ENCODE data around the gene FERMT2. TPM values are rescaled to one million over a fixed set of nuclear protein-coding genes. Genes with fewer than 3 reads are reported as not detected.

Gene FERMT2
- total and polyA plus RNA-seq, 9 of the 15 experiments (the other 6 are each of a cell fraction or from before 2014, with no cell fraction given): 0.10 to 1.3 (median 0.40) TPM

GRCh38 chr14:52878469-52878868 is 72.4 kb downstream of the FERMT2 start:
- Histone ChIP-seq H3K36me3 (ENCODE audit: control insufficient read depth, insufficient read depth, low read length) (no peaks in the 10 kb centered on the region), H4K20me1 (replicated peaks; ENCODE audit: control insufficient read depth, insufficient read depth, low read length) (no peaks in the 10 kb centered on the region), H3K4me2 (ENCODE audit: insufficient read depth, low read length) (no peak overlapping the region), H3K9ac (ENCODE audit: insufficient read depth in 1 of 2, low read depth in 2 of 2, low read length in 2 of 2) (no peak overlapping the region), H3K9me1 (ENCODE audit: control insufficient read depth, insufficient read depth, low read length) (no peaks in the 10 kb centered on the region), H3K79me2 (ENCODE audit: control insufficient read depth, insufficient read depth, low read length) (no peaks in the 10 kb centered on the region), H3K9me3 (replicated peaks; ENCODE audit: control insufficient read depth, insufficient read depth, low read depth, low read length) (no peaks in the 10 kb centered on the region), H3K4me3 (no peak overlapping the region), H3K4me1 (replicated peaks in 1 of 2; ENCODE audit: control insufficient read depth in 2 of 2, insufficient read depth in 2 of 2, low read length in 2 of 2) (no peaks in the 10 kb centered on the region), H3K27me3 (ENCODE audit: control insufficient read depth in 2 of 2, insufficient read depth in 2 of 2, low read length in 2 of 2) (no peaks in the 10 kb centered on the region), H2AFZ (ENCODE audit: low read depth, low read length) (no peak overlapping the region), H3K27ac (ENCODE audit: extremely low read depth, low read depth, low read length) (no peak overlapping the region)
- CTCF ChIA-PET (ENCODE audit: low intra/inter-chr PET ratio): no interaction called here
- DNase-seq (ENCODE audit: extremely low read depth in 1 of 4, low spot score in 3 of 4) (no peak), ATAC-seq (no peak), FAIRE-seq (no peak)
- intact Hi-C loops (cut with micrococcal nuclease) (no loop called here), in situ Hi-C loops (cut with MboI) (no loop called here)
- no TSS peak for BruUV-seq (replicated peaks)
- POLR2A ChIA-PET: no interaction called here
- TF ChIP-seq ATF7 (IDR thresholded peaks at IDR 0.05) (0 out of 2 replicates have a peak, but pooled peaks have one; percentile 11), GATA2 (CRISPR knock-in tag; IDR thresholded peaks at IDR 0.05) (no peak), SIX5 (IDR thresholded peaks at IDR 0.05; ENCODE audit: borderline replicate concordance in 1 of 2, insufficient read depth in 1 of 2, low read depth in 1 of 2, low read length in 2 of 2) (no peak), CEBPB (tag; IDR thresholded peaks at IDR 0.05) (0 out of 2 replicates have a peak, but pooled peaks have one; percentile 33), ELF2 (CRISPR knock-in tag; IDR thresholded peaks at IDR 0.05) (no peak), CEBPG (CRISPR knock-in tag; IDR thresholded peaks at IDR 0.05) (no peak), CEBPG (tag; conservative IDR thresholded peaks at IDR 0.05 in 1 of 2, IDR thresholded peaks at IDR 0.05 in 1 of 2) (peak; percentile 88 to 92), ATF3 (IDR thresholded peaks at IDR 0.05) (peak; percentile 68; the same call in 1 of the 2 replicates), ATF3 (CRISPR knock-in tag; conservative IDR thresholded peaks at IDR 0.05) (no peak), ATF4 (CRISPR knock-in tag; IDR thresholded peaks at IDR 0.05) (peak; percentile 63; the same call in 1 of the 2 replicates), FOS (IDR thresholded peaks at IDR 0.05; ENCODE audit: extremely low read depth, insufficient read length) (no peak), TRIM24 (IDR thresholded peaks at IDR 0.05) (peak in 1 of 2 experiments; percentile 59; a peak in 1 of 4 replicates)
- WGBS (ENCODE audit: insufficient coverage, low coverage, missing lambda C conversion rate): 3% methylated on average over 3 of the region's 3 CpGs

Measured in K562 (cell line).